ENCODE results near the gene SEC14L6.

SEC14L6 gene

DNA sequence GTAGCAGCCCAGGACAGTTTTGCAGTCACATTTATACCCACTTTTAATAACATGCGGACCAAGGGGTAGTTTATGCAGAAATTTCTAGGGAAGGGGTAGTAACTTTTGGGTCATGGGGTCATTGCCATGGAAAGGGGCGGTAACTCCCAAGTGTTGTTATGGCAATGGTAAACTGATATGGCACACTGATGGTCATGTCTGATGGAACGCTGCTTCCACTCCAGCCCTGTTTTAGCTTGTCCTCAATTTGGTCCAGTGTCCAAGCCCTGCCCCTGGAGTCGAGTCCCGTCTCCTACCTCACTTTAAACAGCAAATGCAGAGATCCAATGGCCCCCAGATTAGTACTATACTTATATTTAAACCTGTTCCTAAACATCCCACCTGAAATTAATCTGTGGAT is 29.8 kb downstream of the SEC14L6 start:
- no peaks in the 10 kb centered on the region for H3K4me1 ChIP-seq (ENCODE audit: control insufficient read depth, low read length)
- H3K27ac ChIP-seq (ENCODE audit: low read depth, low read length) = no peak overlapping the region
- no peak for TF ChIP-seq EZH2phosphoT487 (IDR thresholded peaks at IDR 0.05; ENCODE audit: borderline replicate concordance, low read length)
- TF ChIP-seq, protein P1, sequence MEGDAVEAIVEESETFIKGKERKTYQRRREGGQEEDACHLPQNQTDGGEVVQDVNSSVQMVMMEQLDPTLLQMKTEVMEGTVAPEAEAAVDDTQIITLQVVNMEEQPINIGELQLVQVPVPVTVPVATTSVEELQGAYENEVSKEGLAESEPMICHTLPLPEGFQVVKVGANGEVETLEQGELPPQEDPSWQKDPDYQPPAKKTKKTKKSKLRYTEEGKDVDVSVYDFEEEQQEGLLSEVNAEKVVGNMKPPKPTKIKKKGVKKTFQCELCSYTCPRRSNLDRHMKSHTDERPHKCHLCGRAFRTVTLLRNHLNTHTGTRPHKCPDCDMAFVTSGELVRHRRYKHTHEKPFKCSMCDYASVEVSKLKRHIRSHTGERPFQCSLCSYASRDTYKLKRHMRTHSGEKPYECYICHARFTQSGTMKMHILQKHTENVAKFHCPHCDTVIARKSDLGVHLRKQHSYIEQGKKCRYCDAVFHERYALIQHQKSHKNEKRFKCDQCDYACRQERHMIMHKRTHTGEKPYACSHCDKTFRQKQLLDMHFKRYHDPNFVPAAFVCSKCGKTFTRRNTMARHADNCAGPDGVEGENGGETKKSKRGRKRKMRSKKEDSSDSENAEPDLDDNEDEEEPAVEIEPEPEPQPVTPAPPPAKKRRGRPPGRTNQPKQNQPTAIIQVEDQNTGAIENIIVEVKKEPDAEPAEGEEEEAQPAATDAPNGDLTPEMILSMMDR (IDR thresholded peaks at IDR 0.05; ENCODE audit: low read depth, low read length, poor library complexity, severe bottlenecking) = no peak
- H3K79me2 ChIP-seq (ENCODE audit: control insufficient read depth, low read length) = no peaks in the 10 kb centered on the region
- no peaks in the 10 kb centered on the region; the same call in 1 of the 2 replicates for H3K9me3 ChIP-seq (ENCODE audit: control insufficient read depth, insufficient read depth, low read length)
- H3K27me3 ChIP-seq (ENCODE audit: control insufficient read depth, low read length) = no peaks in the 10 kb centered on the region
- H3K9me2 ChIP-seq (replicated peaks; ENCODE audit: control insufficient read depth, low read length) = no peaks in the 10 kb centered on the region
- no peaks in the 10 kb centered on the region for H3K36me3 ChIP-seq (ENCODE audit: control insufficient read depth, low read length)
- H4K20me1 ChIP-seq (ENCODE audit: control insufficient read depth, insufficient read depth, low read depth, low read length) = no peaks in the 10 kb centered on the region
- H3F3A ChIP-seq (ENCODE audit: control insufficient read depth, insufficient read depth) = no peaks in the 10 kb centered on the region
- H3K4me3 ChIP-seq (ENCODE audit: low read length) = no peak overlapping the region
- no peak overlapping the region for H3K4me2 ChIP-seq (ENCODE audit: low read length)

DNA sequence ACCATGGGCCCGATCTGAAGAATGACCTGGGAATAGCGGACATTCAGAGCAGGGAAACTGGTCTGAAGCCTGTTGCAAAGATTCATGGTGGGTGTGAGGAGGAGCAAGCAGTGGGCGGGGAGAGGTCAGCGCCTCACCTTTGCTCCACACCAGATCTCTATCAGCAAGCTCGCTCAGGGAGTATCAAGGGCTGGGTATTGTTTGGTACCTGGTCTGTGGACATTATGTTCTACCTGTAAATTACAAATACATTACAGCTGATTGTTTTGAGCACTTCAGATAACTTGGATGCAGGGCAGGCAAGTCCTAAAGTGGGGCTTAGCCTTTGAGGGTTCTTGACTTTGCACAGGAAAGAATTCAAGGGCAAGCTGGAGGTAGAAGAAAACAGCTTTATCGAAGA is 30.3 kb downstream of the SEC14L6 start:
- Histone ChIP-seq H4K20me1 (ENCODE audit: control insufficient read depth, insufficient read depth, low read depth, low read length) (no peaks in the 10 kb centered on the region), H3F3A (ENCODE audit: control insufficient read depth, insufficient read depth) (no peaks in the 10 kb centered on the region), H3K4me1 (ENCODE audit: control insufficient read depth, low read length) (no peaks in the 10 kb centered on the region), H3K27me3 (ENCODE audit: control insufficient read depth, low read length) (no peaks in the 10 kb centered on the region), H3K36me3 (ENCODE audit: control insufficient read depth, low read length) (no peaks in the 10 kb centered on the region), H3K79me2 (ENCODE audit: control insufficient read depth, low read length) (no peaks in the 10 kb centered on the region), H3K4me2 (ENCODE audit: low read length) (no peak overlapping the region), H3K9me2 (replicated peaks; ENCODE audit: control insufficient read depth, low read length) (no peaks in the 10 kb centered on the region), H3K4me3 (ENCODE audit: low read length) (no peak overlapping the region), H3K27ac (ENCODE audit: low read depth, low read length) (no peak overlapping the region), H3K9me3 (ENCODE audit: control insufficient read depth, insufficient read depth, low read length) (no peaks in the 10 kb centered on the region; the same call in 1 of the 2 replicates)
- no peak for TF ChIP-seq EZH2phosphoT487 (IDR thresholded peaks at IDR 0.05; ENCODE audit: borderline replicate concordance, low read length)
- TF ChIP-seq, protein P1 (IDR thresholded peaks at IDR 0.05; ENCODE audit: low read depth, low read length, poor library complexity, severe bottlenecking) = no peak

DNA sequence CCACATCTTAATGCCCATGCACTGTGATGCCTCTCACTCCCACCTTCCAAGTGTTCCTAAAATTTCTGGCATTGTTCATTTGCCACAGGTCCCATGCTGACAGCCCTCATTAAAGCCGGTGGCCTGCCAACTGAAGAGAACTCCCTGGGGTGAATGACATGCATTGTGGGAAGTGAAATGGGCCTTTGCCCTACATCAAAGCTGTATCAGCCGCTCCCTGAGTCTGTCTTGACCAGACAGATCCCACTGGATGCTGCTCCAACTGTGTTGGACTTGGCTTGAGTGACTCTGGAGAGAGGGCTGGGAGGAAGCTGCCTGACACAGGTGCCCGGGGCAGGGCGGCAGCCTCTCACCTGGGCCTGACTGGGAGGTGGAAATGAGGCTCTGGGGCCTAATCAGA is 32.3 kb downstream of the SEC14L6 start:
- H3K4me1 ChIP-seq (ENCODE audit: control insufficient read depth, low read length) = no peaks in the 10 kb centered on the region
- no peaks in the 10 kb centered on the region for H4K20me1 ChIP-seq (ENCODE audit: control insufficient read depth, insufficient read depth, low read depth, low read length)
- no peak overlapping the region for H3K4me2 ChIP-seq (ENCODE audit: low read length)
- TF ChIP-seq, protein P1 (IDR thresholded peaks at IDR 0.05; ENCODE audit: low read depth, low read length, poor library complexity, severe bottlenecking) = no peak
- no peak for TF ChIP-seq EZH2phosphoT487 (IDR thresholded peaks at IDR 0.05; ENCODE audit: borderline replicate concordance, low read length)
- H3K4me3 ChIP-seq (ENCODE audit: low read length) = no peak overlapping the region
- H3K9me3 ChIP-seq (ENCODE audit: control insufficient read depth, insufficient read depth, low read length) = no peaks in the 10 kb centered on the region; the same call in 1 of the 2 replicates
- no peak overlapping the region for H3K27ac ChIP-seq (ENCODE audit: low read depth, low read length)
- H3K36me3 ChIP-seq (ENCODE audit: control insufficient read depth, low read length) = no peaks in the 10 kb centered on the region
- no peaks in the 10 kb centered on the region for H3K9me2 ChIP-seq (replicated peaks; ENCODE audit: control insufficient read depth, low read length)
- no peaks in the 10 kb centered on the region for H3K27me3 ChIP-seq (ENCODE audit: control insufficient read depth, low read length)
- H3K79me2 ChIP-seq (ENCODE audit: control insufficient read depth, low read length) = no peaks in the 10 kb centered on the region
- H3F3A ChIP-seq (ENCODE audit: control insufficient read depth, insufficient read depth) = no peaks in the 10 kb centered on the region

Measured in DOHH2 (cell line).